Endothelial cell of umbilical vein (primary cell): ENCODE measurements around the gene ZNF438. TPM values are rescaled to one million over a fixed set of nuclear protein-coding genes. Genes with fewer than 3 reads are reported as not detected.

Experiments used
- BruUV-seq: library from RNA; stranded (reverse); fragments of 400-500 nt; replicated peaks from 2 replicates; lab custom pipeline; 2021; lab: Mats Ljungman, UMichigan
- CTCF ChIA-PET: fragments of 300-600, 350-600 bp; sonication (Branson Sonifier 250); formaldehyde crosslinking; loops from one replicate; lab custom pipeline; 2021; ENCODE audit warnings: antibody characterized with exemption, inconsistent platforms; lab: Charles Lee
- POLR2A ChIA-PET: fragments of 300-600, 350-600 bp; sonication (Branson Sonifier 250); formaldehyde crosslinking; loops from one replicate; lab custom pipeline; 2021; ENCODE audit warnings: antibody characterized with exemption, inconsistent platforms; lab: Charles Lee
- DNase-seq: peaks from one replicate; pipeline ENCODE4 v3.0.0-alpha.2; 2011; ENCODE audit warnings: low read depth, low spot score
- FAIRE-seq: peaks from 2 replicates; lab custom pipeline; 2011; peaks lifted over from hg19 to GRCh38; lab: Jason Lieb, UNC
- H2AFZ ChIP-seq: 2 replicates; pipeline ENCODE4 v1.6.0; 2012; ENCODE audit warnings: low read depth, low read length, control low read depth, inconsistent platforms
- H3K27ac ChIP-seq: 2 replicates; pipeline ENCODE4 v1.5.1; 2011; ENCODE audit warnings: low read depth, mild to moderate bottlenecking, control low read depth, low read length, moderate library complexity; ENCODE audit not compliant: insufficient read depth
- H3K27me3 ChIP-seq, 2 experiments: 2 replicates each; pipeline versions ENCODE4 v1.6.0 to v1.6.1; 2011; ENCODE audit warnings: low read length in 2 of 2, mixed read lengths in 1 of 2; ENCODE audit not compliant: control insufficient read depth in 2 of 2, insufficient read depth in 2 of 2
- H3K36me3 ChIP-seq, 2 experiments: 2 replicates in 1 of 2; 3 replicates in 1 of 2; pipeline ENCODE4 v1.5.1; 2011; ENCODE audit warnings: low read length in 2 of 2, mild to moderate bottlenecking in 1 of 2, moderate library complexity in 1 of 2; ENCODE audit not compliant: control insufficient read depth in 2 of 2, insufficient read depth in 2 of 2; ENCODE audit errors: extremely low read depth in 1 of 2
- H3K4me1 ChIP-seq: 3 replicates; pipeline ENCODE4 v1.5.1; 2011; ENCODE audit warnings: mild to moderate bottlenecking, low read length; ENCODE audit not compliant: control insufficient read depth, insufficient read depth; ENCODE audit errors: extremely low read depth
- H3K4me2 ChIP-seq: 2 replicates; pipeline ENCODE4 v1.6.1; 2011; ENCODE audit warnings: low read length, control low read depth, mixed read lengths; ENCODE audit not compliant: insufficient read depth
- H3K4me3 ChIP-seq, 3 experiments: fragments of 200-600 bp in 1 of 3; sonication (generic), shearing (Covaris generic) in 1 of 3; replicated peaks in 1 of 3; 2 replicates each; pipeline ENCODE4 v1.5.1; 2011 to 2016; ENCODE audit warnings: control low read depth in 3 of 3, low read length in 3 of 3, mild to moderate bottlenecking in 2 of 3, inconsistent platforms in 1 of 3, low read depth in 1 of 3, moderate library complexity in 1 of 3; ENCODE audit not compliant: insufficient read depth in 1 of 3
- H3K79me2 ChIP-seq: 2 replicates; pipeline ENCODE4 v1.6.0; 2012; ENCODE audit warnings: low read length, inconsistent platforms; ENCODE audit not compliant: control insufficient read depth, insufficient read depth
- H3K9ac ChIP-seq: replicated peaks from 2 replicates; pipeline ENCODE3; 2011; ENCODE audit warnings: low read length, control low read depth; ENCODE audit not compliant: insufficient read depth; ENCODE audit errors: extremely low read depth
- H3K9me1 ChIP-seq: replicated peaks from 3 replicates; pipeline ENCODE4 v1.6.0; 2011; ENCODE audit warnings: mild to moderate bottlenecking, low read length; ENCODE audit not compliant: control insufficient read depth, insufficient read depth; ENCODE audit errors: extremely low read depth
- H3K9me3 ChIP-seq: replicated peaks from 2 replicates; pipeline ENCODE4 v1.5.1; 2012; ENCODE audit warnings: low read length, inconsistent platforms; ENCODE audit not compliant: control insufficient read depth, insufficient read depth
- H4K20me1 ChIP-seq: replicated peaks from 2 replicates; pipeline ENCODE3; 2011; ENCODE audit warnings: mild to moderate bottlenecking, low read length; ENCODE audit not compliant: control insufficient read depth, insufficient read depth; ENCODE audit errors: extremely low read depth
- EZH2 ChIP-seq: IDR thresholded peaks from 2 replicates; pipeline ENCODE4 v1.6.1; 2012; ENCODE audit warnings: borderline replicate concordance, low read depth, mild to moderate bottlenecking, moderate library complexity, low read length, inconsistent platforms; ENCODE audit not compliant: severe bottlenecking
- FOS ChIP-seq: IDR thresholded peaks from 2 replicates; pipeline ENCODE4 v1.6.1; 2011; ENCODE audit warnings: mild to moderate bottlenecking, low read length, moderate library complexity, borderline replicate concordance; ENCODE audit not compliant: insufficient read depth
- GATA2 ChIP-seq: IDR thresholded peaks from 2 replicates; pipeline ENCODE4 v1.7.0; 2011; ENCODE audit warnings: low read depth, mild to moderate bottlenecking, moderate library complexity, mixed read lengths, low read length; ENCODE audit not compliant: insufficient read length, insufficient read depth
- JUN ChIP-seq: IDR thresholded peaks from 2 replicates; pipeline ENCODE4 v1.6.1; 2011; ENCODE audit warnings: borderline replicate concordance, low read depth; ENCODE audit not compliant: insufficient read length, insufficient read depth
- MYC ChIP-seq: IDR thresholded peaks from one replicate; pipeline ENCODE4 v1.6.1; 2011; ENCODE audit warnings: mild to moderate bottlenecking, low read depth, low read length
- POLR2A ChIP-seq: IDR thresholded peaks from 2 replicates; pipeline ENCODE4 v1.6.1; 2012; ENCODE audit warnings: low read depth, mild to moderate bottlenecking, control low read depth, low read length
- POLR2AphosphoS5 ChIP-seq: IDR thresholded peaks from 2 replicates; pipeline ENCODE4 v1.6.1; 2012; ENCODE audit warnings: low read depth, mild to moderate bottlenecking, control low read depth, low read length, moderate library complexity; ENCODE audit not compliant: insufficient read depth
- dilution Hi-C: fragments of 300-500 bp; cut with MboI; formaldehyde crosslinking; loops from one replicate; pipeline ENCODE4 v1.15.0; 2019; ENCODE audit warnings: low sequenced_read_pairs; ENCODE audit not compliant: extremely low pct_ligation_motif_present
- intact Hi-C: fragments of 100-400 bp; cut with micrococcal nuclease; formaldehyde crosslinking; loops from one replicate; pipeline ENCODE4 v1.10.0; 2022
- polyA plus RNA-seq, 4 experiments: library from polyadenylated mRNA; depleted of rRNA in 3 of 4; stranded (reverse) in 3 of 4; unstranded in 1 of 4; fragments of >200 nt; gene quantifications; 2 replicates each; pipeline versions ENCODE4 v1.2.1 to v1.2.3, GENCODE V29; 2011 to 2012; ENCODE audit warnings: missing spikeins in 1 of 4
- total RNA-seq: library from RNA; stranded (reverse); gene quantifications from 2 replicates; pipeline ENCODE4 v1.2.3, GENCODE V29; 2021
- TF ChIP-seq, protein P1 (sequence below), 2 donors: IDR thresholded peaks; 1 replicate in 1 of 2; 2 replicates in 1 of 2; pipeline ENCODE4 v1.5.1; 2011; ENCODE audit warnings: low read length in 2 of 2, mild to moderate bottlenecking in 2 of 2, moderate library complexity in 2 of 2, control low read depth in 1 of 2, inconsistent platforms in 1 of 2, low read depth in 1 of 2; ENCODE audit not compliant: insufficient read depth in 1 of 2; ENCODE audit errors: extremely low read depth in 1 of 2
- TF ChIP-seq, protein P2 (sequence below): IDR thresholded peaks from 2 replicates; pipeline ENCODE4 v1.6.1; 2011; ENCODE audit not compliant: insufficient read depth, insufficient read length

ZNF438 gene
- total and polyA plus RNA-seq, 2 donors (not counting 3 experiments of a cell fraction or from before 2014, with no cell fraction given) = 7.2 to 15.1 TPM

DNA sequence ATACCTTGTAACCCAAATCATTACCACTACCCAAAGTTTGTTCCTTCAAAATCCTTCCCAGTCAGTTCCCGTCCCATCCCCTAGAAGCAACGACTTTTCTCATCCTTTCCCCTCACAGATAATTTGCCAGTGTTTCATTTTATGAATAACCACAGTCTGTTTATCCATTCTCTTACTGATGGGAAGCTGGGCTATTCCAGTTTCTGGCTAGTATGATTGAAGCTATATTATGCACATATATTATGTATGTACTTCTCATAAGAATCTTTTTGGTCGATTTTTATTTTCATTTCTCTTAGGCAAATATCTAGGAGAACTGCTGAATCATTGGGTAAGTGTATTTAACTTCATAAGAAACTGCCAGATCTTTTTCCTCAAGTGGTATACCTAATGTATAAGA lies 114.6 kb downstream of the ZNF438 start:
- TF ChIP-seq EZH2 = no peak
- TF ChIP-seq, protein P1, sequence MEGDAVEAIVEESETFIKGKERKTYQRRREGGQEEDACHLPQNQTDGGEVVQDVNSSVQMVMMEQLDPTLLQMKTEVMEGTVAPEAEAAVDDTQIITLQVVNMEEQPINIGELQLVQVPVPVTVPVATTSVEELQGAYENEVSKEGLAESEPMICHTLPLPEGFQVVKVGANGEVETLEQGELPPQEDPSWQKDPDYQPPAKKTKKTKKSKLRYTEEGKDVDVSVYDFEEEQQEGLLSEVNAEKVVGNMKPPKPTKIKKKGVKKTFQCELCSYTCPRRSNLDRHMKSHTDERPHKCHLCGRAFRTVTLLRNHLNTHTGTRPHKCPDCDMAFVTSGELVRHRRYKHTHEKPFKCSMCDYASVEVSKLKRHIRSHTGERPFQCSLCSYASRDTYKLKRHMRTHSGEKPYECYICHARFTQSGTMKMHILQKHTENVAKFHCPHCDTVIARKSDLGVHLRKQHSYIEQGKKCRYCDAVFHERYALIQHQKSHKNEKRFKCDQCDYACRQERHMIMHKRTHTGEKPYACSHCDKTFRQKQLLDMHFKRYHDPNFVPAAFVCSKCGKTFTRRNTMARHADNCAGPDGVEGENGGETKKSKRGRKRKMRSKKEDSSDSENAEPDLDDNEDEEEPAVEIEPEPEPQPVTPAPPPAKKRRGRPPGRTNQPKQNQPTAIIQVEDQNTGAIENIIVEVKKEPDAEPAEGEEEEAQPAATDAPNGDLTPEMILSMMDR (IDR thresholded peaks at IDR 0.05; ENCODE audit: extremely low read depth in 1 of 2, insufficient read depth in 1 of 2, low read depth in 1 of 2, low read length in 2 of 2) = no peak
- TF ChIP-seq MYC = no peak
- TF ChIP-seq, protein P2, sequence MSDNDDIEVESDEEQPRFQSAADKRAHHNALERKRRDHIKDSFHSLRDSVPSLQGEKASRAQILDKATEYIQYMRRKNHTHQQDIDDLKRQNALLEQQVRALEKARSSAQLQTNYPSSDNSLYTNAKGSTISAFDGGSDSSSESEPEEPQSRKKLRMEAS = no peak
- TF ChIP-seq POLR2A = no peak
- TF ChIP-seq GATA2 = no peak
- no peak for TF ChIP-seq JUN
- TF ChIP-seq FOS = no peak
- no peak for TF ChIP-seq POLR2AphosphoS5
- ChIA-PET POLR2A (no interaction called here), CTCF (interaction anchor here (1.1 to 1.3 kb wide), 2 partner anchors 17 to 83 kb away, joined by 3 read pairs; no protein-coding TSS in a partner anchor)
- H3K4me1 ChIP-seq = no peaks in the 10 kb centered on the region
- intact Hi-C loops (no loop called here), dilution Hi-C loops (no loop called here)
- H3K4me2 ChIP-seq = no peak overlapping the region
- H3K9ac ChIP-seq = no peak overlapping the region
- DNase-seq (no peak), FAIRE-seq (no peak)
- no peak overlapping the region for H3K4me3 ChIP-seq
- no peaks in the 10 kb centered on the region for H3K9me3 ChIP-seq
- no peaks in the 10 kb centered on the region for H3K36me3 ChIP-seq
- BruUV-seq = no TSS peak
- H3K79me2 ChIP-seq = no peaks in the 10 kb centered on the region
- no peak overlapping the region for H2AFZ ChIP-seq
- no peaks in the 10 kb centered on the region for H4K20me1 ChIP-seq
- H3K9me1 ChIP-seq = no peaks in the 10 kb centered on the region
- H3K27ac ChIP-seq = no peak overlapping the region
- no peaks in the 10 kb centered on the region for H3K27me3 ChIP-seq
